ENCODE results near the gene ZNF32. TPM values are rescaled to one million over a fixed set of nuclear protein-coding genes. Genes with fewer than 3 reads are reported as not detected.

The ZNF32 gene
- total and polyA plus RNA-seq, 2 of the 8 experiments (the other 6 are each of a cell fraction or from before 2014, with no cell fraction given): 17.2 to 22.5 TPM

GRCh38 chr10:43599333-43599732 lies 49.3 kb downstream of the ZNF32 start:
- DNase-seq (ENCODE audit: low read depth in 1 of 2, low spot score in 2 of 2) (no peak), FAIRE-seq (no peak)
- H2AK5ac ChIP-seq (ENCODE audit: low read depth, low read length): no peak overlapping the region
- no peaks in the 10 kb centered on the region for H3K36me3 ChIP-seq (ENCODE audit: control insufficient read depth in 2 of 4, insufficient read depth in 4 of 4, low read length in 3 of 4)
- H3K4ac ChIP-seq (replicated peaks; ENCODE audit: insufficient read length, low read depth, low read length): no peak overlapping the region
- no peak overlapping the region for H4K91ac ChIP-seq (replicated peaks; ENCODE audit: insufficient read length, low read length)
- H2AFZ ChIP-seq (ENCODE audit: low read length): no peak overlapping the region
- H2BK5ac ChIP-seq (ENCODE audit: low read depth, low read length): no peak overlapping the region
- H3K9me3 ChIP-seq (ENCODE audit: insufficient read depth in 2 of 2, low read depth in 1 of 2, low read length in 1 of 2): peaks cover 21 to 45% of the 10 kb centered on the region in 2 experiments
- no peak overlapping the region for H3K14ac ChIP-seq (ENCODE audit: insufficient read length)
- no peak overlapping the region for H3K23ac ChIP-seq (ENCODE audit: insufficient read length)
- no peak overlapping the region for H4K5ac ChIP-seq (ENCODE audit: insufficient read length, low read depth, low read length)
- H3K56ac ChIP-seq (replicated peaks; ENCODE audit: insufficient read length, low read depth, low read length): no peak overlapping the region
- no peak overlapping the region for H2BK20ac ChIP-seq (ENCODE audit: low read length)
- 85% methylated on average over 2 of the region's 2 CpGs; no CpG with 5 or more reads in 1 of the 2 experiments for WGBS, 2 experiments (ENCODE audit: extremely low coverage in 1 of 2, insufficient coverage in 1 of 2, insufficient read length in 1 of 2, insufficient replicate concordance in 2 of 2, low coverage in 1 of 2, low lambda C conversion rate in 2 of 2, missing lambda C conversion rate in 1 of 2)
- no peaks in the 10 kb centered on the region for H3K4me1 ChIP-seq (replicated peaks in 1 of 4; ENCODE audit: control insufficient read depth in 3 of 4, insufficient read depth in 4 of 4, low read length in 3 of 4)
- no peak overlapping the region for H3K9ac ChIP-seq (replicated peaks in 1 of 4; ENCODE audit: extremely low read depth in 1 of 4, low read depth in 3 of 4, low read length in 3 of 4)
- H3K4me2 ChIP-seq (ENCODE audit: insufficient read depth in 1 of 2, low read depth in 2 of 2, low read length in 2 of 2): no peak overlapping the region
- no peaks in the 10 kb centered on the region for H3K79me1 ChIP-seq (ENCODE audit: low read depth, low read length)
- no peak overlapping the region for H3K4me3 ChIP-seq (ENCODE audit: extremely low read depth in 1 of 4, insufficient read depth in 2 of 4, low read depth in 3 of 4, low read length in 4 of 4)
- H4K20me1 ChIP-seq (replicated peaks in 1 of 2; ENCODE audit: control insufficient read depth in 1 of 2, insufficient read depth in 2 of 2, low read length in 2 of 2): no peaks in the 10 kb centered on the region
- no peaks in the 10 kb centered on the region; a peak in 1 of 7 replicates for H3K27me3 ChIP-seq (replicated peaks in 1 of 4; ENCODE audit: control insufficient read depth in 3 of 4, extremely low read depth in 1 of 4, insufficient read depth in 3 of 4, low read length in 3 of 4)
- H2BK120ac ChIP-seq (replicated peaks; ENCODE audit: low read depth, low read length): no peak overlapping the region
- H4K8ac ChIP-seq (ENCODE audit: extremely low read depth, insufficient read depth, low read length): no peak overlapping the region
- no peak for TF ChIP-seq TBP (IDR thresholded peaks at IDR 0.05; ENCODE audit: low read depth, low read length)
- no peak for TF ChIP-seq ASH2L (IDR thresholded peaks at IDR 0.05; ENCODE audit: low read length)
- TF ChIP-seq CEBPB (IDR thresholded peaks at IDR 0.05; ENCODE audit: low read depth, low read length): no peak
- TF ChIP-seq CTBP2 (IDR thresholded peaks at IDR 0.05; ENCODE audit: borderline replicate concordance, insufficient read depth, insufficient read length, low read length): no peak
- TF ChIP-seq EZH2 (IDR thresholded peaks at IDR 0.05; ENCODE audit: low read depth, low read length, severe bottlenecking): no peak
- no peak for TF ChIP-seq NRF1 (IDR thresholded peaks at IDR 0.05; ENCODE audit: low read depth, low read length)
- TF ChIP-seq SP1 (IDR thresholded peaks at IDR 0.05; ENCODE audit: low read depth, low read length): no peak
- no peak for TF ChIP-seq SP2 (IDR thresholded peaks at IDR 0.05; ENCODE audit: low read length)
- no peak for TF ChIP-seq CREB1 (IDR thresholded peaks at IDR 0.05)
- no peak for TF ChIP-seq RNF2 (IDR thresholded peaks at IDR 0.05; ENCODE audit: borderline replicate concordance, low read depth, low read length, missing control alignments, poor library complexity, severe bottlenecking)
- TF ChIP-seq POU5F1 (IDR thresholded peaks at IDR 0.05; ENCODE audit: low read depth, low read length): no peak
- no peak for TF ChIP-seq SIX5 (IDR thresholded peaks at IDR 0.05; ENCODE audit: low read depth, low read length)
- no peak for TF ChIP-seq MAFK (IDR thresholded peaks at IDR 0.05; ENCODE audit: low read depth, low read length)
- no peak overlapping the region for H2BK15ac ChIP-seq (ENCODE audit: low read length)
- ChIA-PET POLR2A (ENCODE audit: partially characterized antibody) (no interaction called here), CTCF (ENCODE audit: partially characterized antibody) (interaction anchor here (0.6 kb wide), 1 partner anchor 21 kb away, joined by 3 read pairs; no protein-coding TSS in a partner anchor)
- H3K79me2 ChIP-seq (ENCODE audit: control insufficient read depth in 1 of 2, insufficient read depth in 2 of 2, low read length in 2 of 2): no peaks in the 10 kb centered on the region
- no peak overlapping the region for H2BK12ac ChIP-seq (ENCODE audit: low read depth, low read length)
- no peak overlapping the region for H3K27ac ChIP-seq (ENCODE audit: low read depth, low read length)
- no peaks in the 10 kb centered on the region for H3K23me2 ChIP-seq (ENCODE audit: low read depth, low read length)
- H3K18ac ChIP-seq (ENCODE audit: extremely low read depth, low read length): no peak overlapping the region
